ENCODE measurements around the gene OSGIN1.

DNA sequence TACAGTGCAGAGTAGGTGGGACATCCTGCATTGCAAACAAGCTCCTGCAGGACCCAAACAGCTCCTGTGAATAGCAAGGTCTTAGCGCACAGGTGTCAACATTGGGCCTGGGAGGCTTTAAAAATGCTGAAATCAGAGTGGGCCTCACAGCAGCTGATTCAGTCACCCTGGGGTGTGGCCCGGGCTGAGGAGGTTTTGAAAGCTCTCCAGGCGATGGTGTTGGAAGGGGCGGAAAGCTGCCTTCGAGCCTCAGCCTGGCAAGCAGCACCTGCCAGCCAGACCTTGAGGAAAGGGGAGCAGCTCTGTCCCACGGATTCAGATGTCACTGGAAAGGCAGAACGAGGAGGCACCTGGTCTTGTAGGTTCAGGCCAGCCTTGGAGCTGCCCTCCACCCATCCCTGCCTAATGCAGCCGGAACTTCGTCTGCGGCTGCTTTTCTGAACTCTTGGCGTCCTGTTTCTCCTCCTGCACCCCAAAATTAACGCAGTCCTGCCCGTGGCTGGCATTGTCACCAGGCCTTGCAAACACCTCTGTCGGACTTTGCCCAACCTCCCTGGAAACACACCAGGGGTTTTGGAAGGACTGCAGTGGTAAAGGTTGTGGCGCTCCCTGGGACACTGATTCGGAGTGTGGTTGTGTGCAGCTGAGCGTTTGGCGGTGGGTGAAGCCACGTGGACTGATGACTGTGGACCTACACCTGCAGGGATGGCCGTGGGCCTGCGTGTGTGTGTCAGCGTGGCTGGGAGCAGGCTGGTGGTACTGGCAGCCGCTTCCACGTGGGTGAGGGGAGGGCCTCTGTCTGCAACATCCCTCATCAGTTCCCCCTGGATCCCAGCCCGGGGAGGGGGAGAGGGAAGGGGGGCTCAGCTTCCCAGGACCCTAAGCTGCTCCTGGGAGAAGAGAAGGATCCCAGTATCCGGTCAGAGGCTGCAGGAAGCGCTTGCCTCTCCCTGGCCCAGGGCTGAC is 18.4 kb downstream of the OSGIN1 start:
- TF ChIP-seq SUZ12 (IDR thresholded peaks at IDR 0.05) (no peak), LEF1 (IDR thresholded peaks at IDR 0.05; ENCODE audit: borderline replicate concordance) (no peak), L3MBTL2 (conservative IDR thresholded peaks at IDR 0.05) (no peak), NFRKB (IDR thresholded peaks at IDR 0.05) (no peak), PKNOX1 (IDR thresholded peaks at IDR 0.05) (no peak), FOXA1 (IDR thresholded peaks at IDR 0.05) (no peak), SP1 (IDR thresholded peaks at IDR 0.05) (no peak), HDGF (IDR thresholded peaks at IDR 0.05; ENCODE audit: borderline replicate concordance) (no peak), ZNF384 (IDR thresholded peaks at IDR 0.05) (no peak), FOXM1 (IDR thresholded peaks at IDR 0.05; ENCODE audit: borderline replicate concordance) (no peak), TARDBP (IDR thresholded peaks at IDR 0.05) (no peak), CTBP1 (IDR thresholded peaks at IDR 0.05; ENCODE audit: borderline replicate concordance) (no peak)
